ENCODE results near the gene SLC39A1. TPM values are rescaled to one million over a fixed set of nuclear protein-coding genes. Genes with fewer than 3 reads are reported as not detected.

SLC39A1 gene
- total and polyA plus RNA-seq, 9 of the 15 experiments (the other 6 are each of a cell fraction or from before 2014, with no cell fraction given): 9.9 to 81.1 (median 62.7) TPM

DNA sequence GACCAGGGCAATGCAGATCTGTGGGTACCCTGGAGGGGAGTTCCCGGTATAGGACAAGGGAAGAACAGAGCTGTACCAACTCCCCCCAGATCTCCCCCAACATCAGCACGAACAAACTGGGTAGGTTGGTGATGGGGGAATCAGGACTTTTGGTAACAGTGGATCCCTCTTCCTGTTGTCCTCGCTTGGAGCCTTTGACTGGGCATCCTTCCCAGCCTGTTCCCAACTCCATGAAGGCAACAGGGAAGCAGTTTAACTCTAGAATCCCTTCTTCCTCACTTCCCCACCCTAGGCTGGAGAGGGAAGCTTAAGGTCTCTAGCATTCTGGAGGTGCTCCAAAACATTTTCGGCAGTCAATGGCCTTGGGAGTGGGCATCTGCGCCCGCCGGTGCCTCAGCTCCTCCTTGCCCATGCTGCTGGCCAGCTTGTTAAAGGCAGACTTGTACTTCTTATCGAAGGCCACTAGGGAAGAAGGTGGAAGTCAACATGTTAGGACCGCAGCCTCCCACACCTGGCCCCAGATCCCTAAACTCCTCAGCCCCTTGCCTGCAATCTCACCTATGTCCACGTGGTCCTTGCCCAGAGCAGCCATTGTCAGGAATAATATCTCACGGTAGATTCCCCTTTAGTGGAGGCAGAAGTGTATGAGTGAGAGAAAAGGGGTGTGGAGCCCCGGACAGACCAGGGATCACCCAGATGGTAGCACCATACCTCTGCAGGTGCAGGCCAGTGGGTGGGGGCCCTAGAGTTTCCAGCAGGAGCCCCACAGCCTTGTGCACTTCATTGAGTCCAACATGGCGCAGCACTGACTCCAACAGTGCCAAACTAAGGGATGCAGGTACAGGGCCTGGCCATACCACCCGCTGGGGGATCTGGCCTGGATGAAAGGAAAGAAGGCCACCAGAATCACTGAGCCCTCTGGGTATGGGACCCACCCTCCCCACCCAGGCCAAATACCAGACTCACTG, 33.1 kb downstream of the SLC39A1 start:
- POLR2A ChIA-PET: interaction anchor here (1.0 to 1.6 kb wide), 3 partner anchors 9 to 16 kb away, joined by 3 to 8 read pairs (median 4); no protein-coding TSS in a partner anchor
- Histone ChIP-seq H3K36me3 (ENCODE audit: control insufficient read depth, insufficient read depth, low read length) (peaks cover 49% of the 10 kb centered on the region; the same call in 2 of the 3 replicates), H4K20me1 (replicated peaks; ENCODE audit: control insufficient read depth, insufficient read depth, low read length) (no peaks in the 10 kb centered on the region), H3K27ac (ENCODE audit: extremely low read depth, low read depth, low read length) (no peak overlapping the region), H2AFZ (ENCODE audit: low read depth, low read length) (no peak overlapping the region), H3K9me3 (replicated peaks; ENCODE audit: control insufficient read depth, insufficient read depth, low read depth, low read length) (no peaks in the 10 kb centered on the region), H3K9ac (ENCODE audit: insufficient read depth in 1 of 2, low read depth in 2 of 2, low read length in 2 of 2) (no peak overlapping the region), H3K27me3 (ENCODE audit: control insufficient read depth in 2 of 2, insufficient read depth in 2 of 2, low read length in 2 of 2) (no peaks in the 10 kb centered on the region), H3K4me2 (ENCODE audit: insufficient read depth, low read length) (no peak overlapping the region), H3K9me1 (ENCODE audit: control insufficient read depth, insufficient read depth, low read length) (no peaks in the 10 kb centered on the region), H3K4me1 (replicated peaks in 1 of 2; ENCODE audit: control insufficient read depth in 2 of 2, insufficient read depth in 2 of 2, low read length in 2 of 2) (no peaks in the 10 kb centered on the region), H3K79me2 (ENCODE audit: control insufficient read depth, insufficient read depth, low read length) (no peaks in the 10 kb centered on the region), H3K4me3 (no peak overlapping the region)
- no peak for FAIRE-seq
- intact Hi-C loops (cut with micrococcal nuclease) (no loop called here), in situ Hi-C loops (cut with MboI) (no loop called here)
- WGBS (ENCODE audit: insufficient coverage, low coverage, missing lambda C conversion rate): 86% methylated on average over 13 of the region's 14 CpGs
- peak in 1 of 4 experiments; percentile 23 for DNase-seq (ENCODE audit: extremely low read depth in 1 of 4, low spot score in 3 of 4)
- ATAC-seq: no peak
- CTCF ChIA-PET (ENCODE audit: low intra/inter-chr PET ratio): no interaction called here
- no TSS peak for BruUV-seq (replicated peaks)
- TF ChIP-seq ZNF609 (CRISPR knock-in tag; IDR thresholded peaks at IDR 0.05; ENCODE audit: borderline replicate concordance) (no peak), ZNF586 (CRISPR knock-in tag; conservative IDR thresholded peaks at IDR 0.05) (no peak), NR3C1 (CRISPR knock-in tag; IDR thresholded peaks at IDR 0.05) (no peak), SIN3A (IDR thresholded peaks at IDR 0.05; ENCODE audit: borderline replicate concordance in 2 of 2, control insufficient read depth in 1 of 2, low read depth in 2 of 2, low read length in 2 of 2) (no peak), RUNX1 (IDR thresholded peaks at IDR 0.05; ENCODE audit: low read depth) (no peak), SMAD2 (IDR thresholded peaks at IDR 0.05; ENCODE audit: low read depth, low read length) (no peak), MYC (IDR thresholded peaks at IDR 0.05; ENCODE audit: low read depth, low read length) (no peak), MYC (CRISPR knock-in tag; IDR thresholded peaks at IDR 0.05; ENCODE audit: borderline replicate concordance, low read depth) (no peak), ZNF175 (CRISPR knock-in tag; IDR thresholded peaks at IDR 0.05; ENCODE audit: low read depth) (no peak), SMARCC2 (IDR thresholded peaks at IDR 0.05; ENCODE audit: low read depth) (no peak), FOXJ3 (CRISPR knock-in tag; IDR thresholded peaks at IDR 0.05) (no peak), TAF7 (tag; IDR thresholded peaks at IDR 0.05) (no peak), ZNF41 (CRISPR knock-in tag; conservative IDR thresholded peaks at IDR 0.05) (no peak), ZNF57 (CRISPR knock-in tag; IDR thresholded peaks at IDR 0.05) (no peak), TRIM28 (IDR thresholded peaks at IDR 0.05) (no peak), KLF10 (CRISPR knock-in tag; IDR thresholded peaks at IDR 0.05) (no peak), SAP30 (IDR thresholded peaks at IDR 0.05; ENCODE audit: borderline replicate concordance, insufficient read depth, low read depth, low read length, poor library complexity, severe bottlenecking) (no peak)
